Stimulated activated CD4-positive, alpha-beta T cell treated with anti-CD3 and anti-CD28 coated beads, Interleukin-2, amount 100 ng/mL, for 48 hours (primary cell): ENCODE measurements around the gene MRPL57.
"Not testable (repeated sequence)": the region's sequence is repeated elsewhere in the genome, so short reads cannot be mapped to it uniquely, and the experiment has no call there.

Experiments
- DNase-seq, 2 donors: peaks; one replicate each; pipeline ENCODE4 v3.0.0-alpha.2; 2020

The MRPL57 gene

DNA sequence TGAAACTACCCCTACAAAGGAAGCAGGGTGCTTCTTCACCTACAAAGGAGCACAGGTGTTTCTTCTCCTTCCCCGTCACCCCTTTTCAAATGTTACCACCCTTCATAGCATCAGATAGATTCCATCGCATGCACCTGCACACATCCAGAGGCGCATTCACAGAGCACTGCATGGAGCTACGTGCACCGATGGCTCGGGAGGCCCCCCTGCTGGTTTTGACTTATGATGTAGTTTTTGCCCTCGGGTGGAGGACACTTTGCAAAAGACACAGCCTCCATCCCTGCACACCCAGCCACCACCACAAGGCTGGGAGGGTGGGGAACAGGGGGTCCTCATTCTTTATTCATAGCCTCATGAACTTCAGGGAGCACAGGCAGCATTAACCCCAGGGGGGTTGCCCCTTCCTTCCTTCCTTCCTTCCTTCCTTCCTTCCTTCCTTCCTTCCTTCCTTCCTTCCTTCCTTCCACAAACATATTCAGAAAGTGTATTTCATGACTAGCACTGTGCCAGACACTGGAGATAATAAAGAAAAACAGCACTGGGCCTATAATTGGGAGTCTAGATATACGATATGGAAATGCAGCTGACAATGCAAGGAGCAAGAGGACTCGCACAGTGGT is 21.3 kb downstream of the MRPL57 start:
- not testable (repeated sequence) for DNase-seq

DNA sequence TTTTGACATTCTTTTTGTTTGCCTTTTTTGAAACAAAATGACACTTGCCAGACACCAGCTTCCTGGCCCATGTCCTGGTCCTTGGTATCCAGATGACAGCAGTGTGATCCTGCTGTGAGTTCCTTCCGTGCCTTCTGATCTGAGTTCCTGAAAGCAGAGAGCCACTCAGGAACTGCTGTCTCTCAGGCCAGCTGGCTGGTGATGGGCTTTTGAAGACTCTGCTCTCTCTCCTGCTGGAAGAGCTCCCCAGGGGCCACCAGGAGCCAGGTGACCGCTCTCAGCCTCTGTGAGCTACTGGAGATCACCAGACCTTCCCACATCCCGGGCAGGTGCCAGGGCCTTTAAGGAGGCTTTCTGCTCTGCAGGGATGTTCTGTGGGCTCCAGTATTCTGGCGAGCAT is 21.9 kb downstream of the MRPL57 start:
- DNase-seq = not testable (repeated sequence)

DNA sequence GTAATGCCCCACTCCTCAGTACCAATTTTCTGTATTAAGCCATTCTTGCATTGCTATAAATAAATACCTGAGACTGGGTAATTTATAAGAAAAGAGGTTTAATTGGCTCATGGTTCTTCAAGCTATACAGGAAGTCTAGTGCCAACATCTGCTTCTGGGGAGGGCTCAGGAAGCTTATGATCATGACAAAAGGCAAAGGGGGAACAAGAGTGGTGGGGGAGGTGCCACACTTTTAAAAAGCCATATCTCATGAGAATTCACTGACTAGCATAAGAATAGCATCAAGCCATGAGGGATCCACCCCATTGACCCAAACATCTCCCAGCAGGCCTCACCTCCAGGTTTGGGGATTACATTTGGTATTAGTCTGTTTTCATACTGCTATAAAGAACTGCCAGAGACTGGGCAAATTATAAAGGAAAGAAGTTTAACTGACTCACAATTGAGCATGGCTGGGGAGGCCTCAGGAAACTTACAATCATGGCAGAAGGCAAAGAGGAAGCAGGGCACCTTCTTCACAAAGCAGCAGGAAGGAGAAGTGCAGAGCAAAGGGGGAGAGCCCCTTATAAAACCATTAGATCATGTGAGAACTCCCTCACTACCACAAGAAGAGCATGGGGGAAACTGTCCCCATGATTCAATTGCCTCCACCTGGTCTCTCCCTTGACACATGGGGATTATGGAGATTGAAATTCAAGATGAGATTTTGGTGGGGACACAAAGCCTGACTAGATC is 25.2 kb downstream of the MRPL57 start:
- DNase-seq = not testable (repeated sequence)

DNA sequence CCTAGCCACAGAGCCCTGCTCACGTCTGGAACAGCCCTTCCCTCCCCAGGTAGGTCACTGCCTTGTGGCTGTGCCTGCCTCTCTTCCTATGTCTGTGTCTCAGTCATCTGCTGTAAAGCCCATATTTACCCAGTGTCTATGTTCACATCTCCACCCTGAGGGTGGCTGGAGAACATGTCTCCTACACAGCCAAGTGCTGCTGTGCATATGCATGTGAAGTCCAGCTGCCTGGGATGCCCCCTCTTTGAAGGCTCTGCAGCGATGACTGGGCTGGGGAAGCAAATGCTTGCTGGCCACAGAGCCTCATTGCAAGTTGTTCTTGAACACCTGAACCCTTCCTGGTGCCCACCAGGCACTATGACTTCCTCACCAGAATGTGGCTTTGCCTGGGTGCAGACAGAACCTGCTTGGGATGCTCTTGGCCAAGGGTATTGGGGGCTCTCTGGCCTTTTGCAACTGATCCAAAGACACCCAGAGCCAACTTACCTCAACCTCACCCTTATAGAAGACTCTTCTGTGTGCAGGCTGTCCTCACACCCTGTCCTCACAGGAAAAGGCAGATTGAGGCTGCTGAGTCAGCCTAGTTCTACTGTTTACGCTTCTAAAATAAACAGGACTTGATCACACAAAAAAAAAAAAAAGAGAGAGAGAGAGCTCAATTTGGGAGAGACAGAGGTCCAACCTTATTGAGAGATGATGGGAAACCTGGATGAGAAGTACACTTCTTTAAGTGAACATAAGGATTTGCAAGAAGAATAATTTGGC is 26.5 kb downstream of the MRPL57 start:
- no peak for DNase-seq

DNA sequence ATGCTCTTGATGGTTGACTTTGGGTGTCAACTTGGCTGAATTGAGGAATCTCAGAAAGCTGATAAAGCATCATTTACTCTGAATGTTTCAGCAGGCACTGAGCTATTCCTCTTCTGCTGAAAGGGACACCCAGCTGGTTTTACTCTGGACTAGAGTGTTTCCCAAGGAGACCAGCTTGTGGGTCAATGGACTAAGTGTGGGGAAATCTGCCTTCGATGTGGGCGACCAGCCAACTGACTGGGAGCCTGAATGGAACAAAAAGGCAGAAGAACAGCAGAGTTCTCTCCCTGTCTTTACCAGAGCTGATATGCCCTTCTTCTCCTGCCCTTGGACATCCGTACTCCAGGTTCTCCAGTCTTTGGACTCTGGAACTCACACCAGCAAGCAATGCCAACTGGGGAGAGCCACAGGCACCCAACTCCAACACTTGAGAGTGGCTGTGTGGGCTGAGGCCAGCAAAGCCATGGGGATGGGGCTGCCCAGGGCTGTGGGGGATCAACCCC is 32.2 kb downstream of the MRPL57 start:
- DNase-seq = no peak

DNA sequence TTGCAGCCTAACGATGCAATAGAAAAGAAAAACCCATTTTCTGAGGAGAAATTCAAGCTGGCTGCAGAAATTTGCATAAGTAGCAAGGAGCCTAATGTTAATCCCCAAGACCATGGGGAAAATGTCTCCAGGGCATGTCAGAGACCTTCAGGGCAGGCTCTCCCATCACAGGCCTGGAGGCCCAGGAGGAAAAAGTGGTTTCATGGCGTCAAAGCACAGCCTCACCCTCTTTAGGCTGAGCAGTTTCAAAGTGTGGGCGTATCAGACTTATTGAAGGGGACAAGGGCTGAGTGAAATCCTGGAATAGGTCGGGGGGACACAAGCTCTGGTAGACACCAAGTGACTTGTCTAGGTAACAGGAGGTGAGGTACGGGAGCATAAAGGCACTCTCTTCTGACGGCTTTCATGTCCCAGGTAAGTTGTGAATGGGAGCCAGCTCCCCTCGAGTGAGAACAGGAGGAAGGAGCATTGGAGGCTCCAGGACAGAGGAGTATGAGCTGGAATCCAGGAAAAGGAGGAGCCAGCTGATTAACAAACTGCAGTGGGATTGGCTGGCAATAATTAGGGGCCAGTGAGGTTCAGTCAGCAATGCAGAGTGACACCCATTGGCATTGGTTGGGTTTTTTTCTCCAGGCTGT is 35.8 kb downstream of the MRPL57 start:
- DNase-seq = no peak

DNA sequence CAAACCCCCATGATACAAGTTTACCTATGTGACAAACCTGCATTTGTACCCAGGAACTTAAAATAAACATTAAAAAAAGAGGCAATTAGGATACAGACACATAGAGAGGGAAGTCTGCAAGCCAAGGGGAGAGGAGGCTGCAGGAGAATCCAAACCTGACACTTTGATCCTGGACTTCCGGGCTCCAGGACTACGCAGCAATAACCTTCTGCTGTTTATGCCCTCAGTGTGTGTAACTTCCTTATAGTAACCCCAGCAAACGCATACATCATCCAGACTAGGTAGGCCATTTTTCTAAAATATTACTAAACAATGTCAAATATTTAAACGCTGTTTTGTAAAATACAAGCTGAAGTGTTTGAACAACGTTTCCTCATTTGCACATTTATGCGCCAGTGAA is 39.0 kb downstream of the MRPL57 start:
- not testable (repeated sequence) for DNase-seq

DNA sequence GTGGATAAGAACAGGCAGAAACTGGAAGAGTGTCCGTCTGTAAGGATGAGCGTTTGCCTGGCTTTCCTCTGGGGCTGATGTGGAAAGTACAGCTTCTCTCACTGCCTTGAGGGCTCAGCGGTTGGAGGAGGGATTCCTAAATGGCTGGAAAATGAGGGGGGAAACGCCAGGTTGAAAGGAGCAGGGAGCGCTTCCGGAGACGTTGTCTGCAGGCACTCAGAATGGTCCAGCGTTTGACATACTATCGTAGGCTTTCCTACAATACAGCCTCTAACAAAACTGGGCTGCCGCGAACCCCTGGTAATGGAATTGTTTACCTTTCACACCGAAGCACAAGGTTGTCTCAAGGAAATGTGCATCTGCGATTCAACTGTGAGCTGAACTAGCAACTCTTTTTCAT is 39.9 kb downstream of the MRPL57 start:
- no peak for DNase-seq

DNA sequence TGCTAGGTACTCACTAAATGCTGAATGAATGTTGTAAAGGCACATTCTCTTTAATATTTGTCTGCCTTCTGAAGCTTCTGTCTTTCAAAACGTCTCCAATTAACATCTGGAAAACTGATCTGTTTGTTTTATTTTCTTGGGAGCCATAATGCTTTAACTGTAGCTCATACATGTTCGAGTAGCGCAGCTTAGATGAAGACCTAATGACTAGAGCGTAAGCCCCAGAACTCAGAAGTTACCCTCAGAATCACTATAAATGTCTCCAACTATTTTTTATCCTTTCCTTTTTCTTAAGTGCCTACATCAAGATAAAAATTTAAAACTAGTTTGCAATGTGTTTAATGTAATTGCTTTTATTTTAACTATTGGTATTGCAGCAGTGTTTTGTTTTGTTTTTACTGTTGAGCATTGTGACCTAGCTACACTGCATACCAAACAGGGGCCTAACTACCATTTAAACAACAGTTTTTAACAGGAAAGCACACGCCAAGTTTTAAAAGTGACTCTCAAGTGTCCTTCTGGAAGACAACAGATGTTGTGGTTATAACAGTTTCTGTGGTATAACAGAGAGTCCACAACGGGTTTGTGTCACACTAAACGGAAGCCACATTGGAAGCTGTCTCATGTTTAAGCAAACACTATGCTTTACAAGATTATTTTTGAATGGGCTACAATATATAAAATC is 42.0 kb downstream of the MRPL57 start:
- DNase-seq = no peak

DNA sequence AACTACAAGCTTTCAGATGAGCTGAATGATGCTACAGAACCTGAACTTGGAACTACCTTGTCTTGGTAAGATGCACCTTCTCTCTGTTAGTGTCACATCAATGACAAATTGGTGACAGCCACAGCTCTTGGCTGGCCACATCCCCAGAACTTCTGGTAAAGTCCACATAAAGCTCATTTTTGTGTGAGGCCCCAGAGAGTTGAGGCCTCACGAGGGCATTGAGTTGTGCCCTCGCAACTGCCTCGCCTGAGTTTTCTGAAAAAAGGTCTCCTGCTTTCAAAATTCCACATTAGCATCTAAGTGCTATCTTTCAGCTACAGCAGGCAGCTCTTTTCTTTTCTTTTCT is 42.6 kb downstream of the MRPL57 start:
- DNase-seq = no peak

DNA sequence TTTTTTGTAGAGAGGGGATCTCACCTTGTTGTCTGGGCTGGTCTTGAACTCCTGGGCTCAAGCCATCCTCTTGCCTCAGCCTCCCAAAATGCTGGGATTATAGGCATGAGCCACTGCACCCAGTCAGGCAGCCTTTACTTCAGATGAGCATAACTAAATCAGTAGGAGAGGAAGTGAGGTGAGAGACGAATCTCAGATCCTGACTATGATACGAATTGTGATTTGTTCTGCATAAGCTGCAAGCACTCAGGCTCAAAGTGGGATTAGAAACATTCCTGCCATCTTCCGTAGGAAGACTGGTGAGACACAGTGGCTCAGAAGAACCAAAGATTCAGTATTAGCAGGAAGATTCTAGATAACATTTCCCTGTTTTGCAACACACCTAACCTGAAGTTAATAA is 43.3 kb downstream of the MRPL57 start:
- not testable (repeated sequence) for DNase-seq

DNA sequence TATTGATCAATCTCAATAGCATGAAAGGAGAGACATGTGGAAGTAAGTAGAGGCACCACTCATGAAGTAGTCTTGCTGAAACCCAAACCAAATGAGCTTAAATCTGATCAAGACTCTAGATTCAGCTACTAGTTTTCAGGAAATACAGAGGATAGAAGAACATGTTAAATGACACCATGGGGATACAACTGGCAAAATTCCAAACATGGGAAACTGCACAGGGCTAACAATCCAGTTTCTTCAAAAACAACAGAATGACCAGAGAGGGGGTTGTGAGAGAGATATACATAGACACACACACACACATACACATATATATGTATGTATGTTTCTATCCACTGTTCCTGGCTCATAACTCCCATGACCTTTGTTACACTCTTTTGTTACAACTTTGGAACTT is 44.8 kb downstream of the MRPL57 start:
- DNase-seq = no peak

DNA sequence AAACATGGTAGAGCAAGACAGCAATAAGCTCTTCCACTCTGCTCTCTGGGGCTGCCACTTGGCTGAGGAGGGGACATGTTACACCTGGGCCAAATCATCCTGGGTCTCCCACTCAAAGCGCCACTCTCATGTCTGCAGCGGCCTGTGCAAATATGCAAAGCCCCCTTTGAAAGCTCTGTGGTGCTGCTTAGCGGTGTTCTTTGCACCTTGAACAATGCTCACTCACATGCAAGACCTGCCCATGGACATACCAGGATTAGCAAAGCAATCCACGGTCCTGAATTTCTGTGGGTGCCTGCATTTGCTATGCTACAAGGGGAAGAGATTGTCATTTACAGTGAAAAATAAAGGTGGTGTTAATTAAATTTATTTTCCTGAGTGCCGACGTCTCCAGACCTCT is 48.6 kb downstream of the MRPL57 start:
- no peak for DNase-seq

DNA sequence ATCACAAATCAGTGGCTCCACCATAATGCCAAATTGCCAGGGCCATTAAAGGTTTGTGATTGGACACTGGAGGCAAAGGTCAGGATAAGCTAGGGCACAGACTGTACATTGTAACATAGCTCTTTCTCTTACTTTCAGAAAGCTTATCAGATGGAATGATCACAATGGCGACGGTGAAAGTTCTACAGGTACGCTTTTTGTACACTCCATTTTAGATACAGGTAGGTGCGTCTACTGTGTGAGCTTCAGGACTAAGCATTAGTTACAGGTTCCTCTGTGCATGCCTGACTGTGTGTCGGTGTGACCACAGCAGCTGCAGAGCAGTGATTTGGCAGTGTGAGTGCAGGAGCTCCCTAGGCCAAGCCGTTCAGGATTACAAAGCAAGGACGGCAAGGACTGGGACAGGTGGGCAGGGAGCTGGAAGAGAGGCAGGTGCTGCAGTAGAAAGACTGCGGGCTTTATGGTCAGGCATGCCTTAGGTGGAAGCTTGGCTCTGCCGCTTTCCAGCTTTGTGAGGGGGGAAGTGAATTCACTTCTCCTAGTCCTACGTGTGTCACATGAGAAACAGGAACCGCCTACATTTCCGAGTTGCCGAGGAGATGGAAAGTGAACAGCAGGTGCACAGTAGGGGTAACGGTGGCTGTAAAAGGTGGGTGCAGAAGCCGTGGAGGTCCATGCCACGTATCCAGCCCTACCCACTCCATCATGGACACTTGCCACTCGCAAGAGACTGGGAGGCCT is 49.6 kb downstream of the MRPL57 start:
- no peak for DNase-seq

DNA sequence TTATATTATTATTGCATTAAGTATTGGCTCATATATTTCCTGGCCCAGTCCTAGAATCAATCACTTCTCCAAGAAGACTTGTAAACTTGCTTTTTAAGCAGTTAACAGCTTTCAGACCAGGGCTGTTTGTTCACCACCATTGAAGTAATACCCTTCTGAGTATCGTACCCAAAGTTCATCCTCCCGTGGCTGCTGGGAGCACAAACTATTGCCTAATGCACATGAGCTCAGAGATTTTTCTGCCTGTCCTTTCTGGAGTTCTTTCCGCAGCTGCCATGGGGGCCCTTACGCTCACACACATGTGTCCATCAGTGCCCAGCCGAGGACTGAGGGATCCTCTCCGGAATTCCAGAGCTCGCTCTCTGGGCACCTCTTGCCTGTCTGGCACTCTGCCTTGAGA is 51.5 kb downstream of the MRPL57 start:
- DNase-seq = no peak
